Glomerular endothelial cell (primary cell): ENCODE data around the gene OTOGL. TPM values are rescaled to one million over a fixed set of nuclear protein-coding genes. Genes with fewer than 3 reads are reported as not detected.
"Not testable (repeated sequence)": the region's sequence is repeated elsewhere in the genome, so short reads cannot be mapped to it uniquely, and the experiment has no call there.

Experiments
- DNase-seq: peaks from one replicate; pipeline ENCODE4 v3.0.0-alpha.2; 2011; ENCODE audit warnings: low read depth, low spot score; ENCODE audit errors: extremely low read depth
- total RNA-seq: library from RNA; depleted of rRNA; stranded (reverse); fragments of >200 nt; gene quantifications from 2 replicates; pipeline ENCODE4 v1.2.3, GENCODE V29; 2015

OTOGL gene
- total RNA-seq, 1 donor from 2014 or later: 0.06 TPM

DNA sequence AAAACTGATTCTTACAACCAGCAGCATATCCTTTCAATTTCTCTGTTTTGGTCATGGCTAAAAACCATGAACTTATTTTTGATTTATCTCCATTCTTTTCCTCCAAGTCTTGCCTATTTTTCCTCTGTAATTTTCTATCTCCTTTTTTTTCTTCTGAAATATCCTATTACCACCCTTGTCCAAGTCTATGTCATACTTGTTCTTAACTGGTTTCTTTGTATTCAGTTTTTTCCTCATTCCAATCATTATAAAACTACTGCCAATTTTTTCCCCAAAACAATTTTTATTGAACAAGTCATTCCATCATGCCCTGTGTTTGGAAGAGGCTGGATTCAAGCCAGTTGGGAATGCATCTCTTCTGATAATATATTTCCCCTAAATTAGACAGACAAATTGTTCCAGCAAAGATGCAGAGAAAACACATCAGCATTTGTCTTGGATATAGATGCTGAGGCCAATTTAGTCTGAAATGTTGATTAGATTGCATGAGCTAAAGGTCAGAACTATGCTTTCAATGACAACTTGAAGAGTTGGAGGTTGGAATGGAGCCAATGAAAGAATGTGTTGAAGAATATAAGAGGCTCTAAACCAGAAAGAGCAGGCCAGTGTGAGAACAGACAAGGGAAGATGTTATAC lies 30.7 kb downstream of the OTOGL start:
- no peak for DNase-seq

DNA sequence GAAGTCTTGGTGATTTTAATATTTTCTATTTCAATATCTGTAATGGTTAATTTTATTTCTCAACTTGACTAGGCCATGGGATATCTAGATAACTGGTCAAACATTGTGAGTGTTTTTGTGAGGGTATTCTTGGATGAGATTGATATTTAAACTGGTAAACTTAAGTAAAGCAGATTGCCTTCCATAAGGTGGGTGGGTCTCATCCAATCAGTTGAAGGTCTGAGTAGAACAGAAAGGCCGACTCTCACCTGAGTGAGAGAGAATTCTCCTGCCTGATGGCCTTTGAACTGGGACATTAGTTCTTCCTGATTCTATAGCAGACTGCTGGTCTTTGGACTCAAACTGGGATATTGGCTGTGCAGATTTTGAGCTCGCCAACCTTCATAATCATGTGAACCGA lies 36.3 kb downstream of the OTOGL start:
- no peak for DNase-seq

DNA sequence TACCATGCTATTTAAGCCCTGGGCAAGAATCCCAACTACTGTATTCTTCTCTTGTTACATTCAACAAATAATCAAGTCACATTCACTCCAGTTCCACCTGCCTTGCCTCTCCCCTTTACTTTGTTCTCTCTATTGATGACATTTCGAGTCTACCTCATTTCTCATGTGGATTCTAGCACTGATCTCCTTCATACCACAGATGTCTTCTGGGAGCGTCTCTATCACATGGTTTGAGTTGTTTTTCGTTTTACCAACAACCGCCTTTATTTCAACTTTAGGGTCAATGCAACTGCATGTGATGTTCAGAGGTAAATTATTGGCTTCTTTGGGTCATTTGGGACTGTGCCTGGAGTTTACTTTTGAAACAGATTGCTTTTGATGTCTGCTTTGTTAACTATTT lies 40.7 kb downstream of the OTOGL start:
- DNase-seq: no peak

DNA sequence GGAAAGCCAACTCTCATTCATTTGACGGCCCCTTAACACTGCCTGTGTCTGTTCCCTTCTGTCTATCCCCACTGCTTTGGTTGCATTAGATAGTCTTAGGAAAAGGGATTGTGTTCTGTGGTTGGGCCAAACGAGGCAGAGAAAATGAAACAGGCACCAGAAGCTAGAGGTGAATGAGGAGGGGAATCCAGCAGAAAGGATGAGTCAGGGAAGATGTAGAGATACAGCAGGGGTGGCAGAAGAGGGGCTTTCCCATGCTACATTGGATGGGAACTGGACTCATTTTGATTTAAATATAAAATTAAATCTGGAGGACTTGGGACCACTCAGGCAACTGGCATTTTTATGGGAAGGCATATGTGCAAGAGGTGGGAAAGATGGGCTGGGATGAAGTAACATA lies 43.3 kb downstream of the OTOGL start:
- no peak for DNase-seq

DNA sequence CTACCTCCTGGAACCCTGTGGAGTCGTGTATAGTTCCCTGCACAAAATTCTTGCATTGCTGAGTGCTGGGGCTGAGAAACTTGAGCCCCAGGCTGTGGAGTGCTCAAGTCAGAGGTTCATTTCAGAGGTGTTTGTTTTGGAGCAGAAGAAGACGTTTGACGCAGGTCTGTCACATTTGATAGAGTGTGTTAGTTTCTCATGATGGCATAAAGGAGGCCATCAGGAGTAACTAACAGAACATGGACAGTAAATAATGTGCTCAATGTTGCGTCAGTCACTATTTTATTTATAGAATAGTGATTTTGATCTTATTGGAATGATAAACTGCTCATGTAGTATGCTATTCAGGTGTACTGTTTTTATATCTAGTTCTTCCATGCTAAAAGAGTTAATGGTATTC lies 44.2 kb downstream of the OTOGL start:
- no peak for DNase-seq

DNA sequence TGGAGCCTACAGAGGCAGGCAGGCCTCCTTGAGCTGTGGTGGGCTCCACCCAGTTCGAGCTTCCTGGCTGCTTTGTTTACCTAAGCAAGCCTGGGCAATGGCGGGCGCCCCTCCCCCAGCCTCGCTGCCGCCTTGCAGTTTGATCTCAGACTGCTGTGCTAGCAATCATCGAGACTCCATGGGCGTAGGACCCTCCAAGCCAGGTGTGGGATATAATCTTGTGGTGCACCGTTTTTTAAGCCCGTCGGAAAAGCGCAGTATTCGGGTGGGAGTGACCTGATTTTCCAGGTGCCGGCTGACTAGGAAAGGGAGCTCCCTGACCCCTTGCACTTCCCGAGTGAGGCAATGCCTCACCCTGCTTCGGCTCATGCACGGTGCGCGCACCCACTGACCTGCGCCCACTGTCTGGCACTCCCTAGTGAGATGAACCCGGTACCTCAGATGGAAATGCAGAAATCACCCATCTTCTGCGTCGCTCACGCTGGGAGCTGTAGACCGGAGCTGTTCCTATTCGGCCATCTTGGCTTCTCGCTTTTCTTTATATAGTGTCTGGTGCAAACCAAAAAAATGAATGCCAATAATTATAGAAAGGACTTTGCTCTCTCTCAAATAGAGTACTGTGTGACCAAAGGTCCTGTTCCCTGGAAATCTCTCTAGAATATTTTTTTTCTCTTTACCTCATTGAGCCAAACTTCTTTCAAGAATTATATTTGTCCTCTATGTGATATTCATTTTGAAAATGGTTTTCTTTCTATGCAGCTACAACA lies 50.4 kb downstream of the OTOGL start:
- DNase-seq: not testable (repeated sequence)

DNA sequence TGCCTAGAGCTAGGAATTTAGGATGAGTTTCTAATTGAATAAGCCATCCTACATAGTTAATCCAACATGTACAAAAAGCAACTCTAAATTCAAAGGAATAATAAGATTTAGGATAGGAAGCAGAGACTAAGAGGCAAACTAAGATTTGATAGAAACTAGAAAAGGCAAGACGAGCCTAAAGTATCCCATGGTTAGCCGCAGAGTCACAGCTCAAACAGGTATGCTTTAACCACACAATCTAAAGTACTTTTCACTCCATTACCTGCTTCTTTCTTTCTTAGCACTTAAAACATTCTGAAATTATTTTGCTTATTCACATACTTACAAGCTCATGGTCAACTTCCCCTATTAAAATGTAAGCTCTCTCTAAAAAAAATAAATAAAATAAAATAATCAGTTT lies 51.8 kb downstream of the OTOGL start:
- no peak for DNase-seq

DNA sequence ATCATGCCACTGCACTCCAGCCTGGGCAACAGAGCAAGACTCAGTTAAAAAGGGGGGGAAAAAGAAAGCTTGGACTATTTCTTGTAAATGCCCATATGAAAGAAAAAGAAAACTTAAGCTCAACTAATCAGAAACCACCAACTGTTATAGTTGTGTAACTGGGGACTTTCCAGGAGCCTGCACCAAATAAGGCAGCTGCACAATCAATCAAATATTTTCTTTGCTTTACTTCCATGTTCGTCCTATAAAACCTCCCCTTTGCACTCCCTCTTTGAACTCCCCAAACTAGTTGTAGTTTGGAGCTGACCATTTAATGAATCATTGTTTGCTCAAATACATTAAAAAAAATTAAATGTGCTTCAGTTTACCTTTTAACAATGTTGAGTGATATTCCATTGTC lies 54.9 kb downstream of the OTOGL start:
- DNase-seq: no peak

DNA sequence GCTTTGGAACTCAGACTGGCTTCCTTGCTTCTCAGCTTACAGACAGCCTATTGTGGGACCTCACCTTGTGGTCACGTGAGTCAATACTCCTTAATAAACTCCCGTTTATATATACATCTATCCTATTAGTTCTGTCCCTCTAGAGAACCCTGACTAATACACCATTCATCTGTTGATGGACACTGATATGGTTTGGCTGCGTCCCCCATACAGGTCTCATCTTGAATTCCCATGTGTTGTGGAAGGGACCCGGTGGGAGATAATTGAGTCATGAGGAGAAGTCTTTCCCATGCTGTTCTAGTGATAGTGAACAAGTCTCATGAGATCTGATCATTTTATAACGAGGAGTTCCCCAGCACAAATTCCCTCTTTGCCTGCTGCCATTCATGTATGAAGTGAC lies 57.0 kb downstream of the OTOGL start:
- no peak for DNase-seq

DNA sequence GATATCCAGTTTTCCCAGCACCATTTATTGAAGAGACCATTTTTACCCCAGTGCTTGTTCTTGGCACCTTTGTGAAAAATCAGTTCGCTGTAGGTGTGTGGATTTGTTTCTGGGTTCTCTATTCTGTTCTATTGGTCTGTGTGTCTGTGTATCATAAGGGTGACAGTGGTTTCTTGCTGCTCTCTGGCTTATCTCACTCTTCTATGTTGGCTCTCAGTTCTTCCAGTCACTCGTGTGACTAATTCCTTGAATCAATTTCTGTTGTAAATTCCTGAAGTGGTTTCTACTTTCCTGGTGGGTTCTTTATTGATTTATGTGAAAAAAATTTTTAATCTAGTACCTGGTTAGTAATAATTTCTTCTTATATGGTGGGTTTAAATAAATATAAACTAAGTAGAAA lies 58.3 kb downstream of the OTOGL start:
- no peak for DNase-seq

DNA sequence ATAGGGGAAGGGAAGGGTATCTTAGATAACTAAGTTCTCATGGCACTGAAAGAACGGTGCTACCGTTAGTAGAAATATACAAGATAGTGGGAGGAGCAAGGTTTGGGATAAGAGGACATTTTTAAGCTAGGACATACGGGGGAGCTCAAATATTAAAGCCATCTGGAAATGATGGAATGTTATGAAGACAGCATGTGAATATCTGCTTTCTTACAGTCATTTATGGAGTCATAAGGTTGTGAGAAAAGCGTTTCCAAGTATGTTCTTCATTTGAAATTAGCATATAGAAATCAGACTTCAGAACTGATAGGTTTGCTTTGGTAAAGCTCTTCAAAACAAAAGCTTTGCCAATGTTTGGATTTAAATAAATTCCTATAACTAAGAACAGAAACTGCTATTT lies 62.3 kb downstream of the OTOGL start:
- DNase-seq: no peak

DNA sequence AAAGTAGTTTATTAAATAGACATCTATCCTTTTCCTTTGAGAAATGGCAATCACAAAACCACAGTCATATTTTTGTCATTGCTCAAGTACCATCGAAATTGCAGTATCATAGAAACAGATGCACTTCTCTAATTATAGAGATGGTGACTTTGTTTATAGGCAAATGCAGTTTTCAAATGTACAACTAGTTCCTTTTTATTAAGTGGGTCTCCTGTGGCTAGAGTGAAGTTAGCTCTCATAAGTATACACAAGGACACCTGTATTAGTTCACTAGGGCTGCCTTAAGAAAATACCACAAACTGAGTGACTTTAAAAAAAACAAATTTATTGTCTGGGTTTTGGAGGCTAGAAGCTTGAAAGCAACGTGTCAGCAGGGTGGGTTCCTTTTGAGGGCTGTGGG lies 62.8 kb downstream of the OTOGL start:
- DNase-seq: no peak

DNA sequence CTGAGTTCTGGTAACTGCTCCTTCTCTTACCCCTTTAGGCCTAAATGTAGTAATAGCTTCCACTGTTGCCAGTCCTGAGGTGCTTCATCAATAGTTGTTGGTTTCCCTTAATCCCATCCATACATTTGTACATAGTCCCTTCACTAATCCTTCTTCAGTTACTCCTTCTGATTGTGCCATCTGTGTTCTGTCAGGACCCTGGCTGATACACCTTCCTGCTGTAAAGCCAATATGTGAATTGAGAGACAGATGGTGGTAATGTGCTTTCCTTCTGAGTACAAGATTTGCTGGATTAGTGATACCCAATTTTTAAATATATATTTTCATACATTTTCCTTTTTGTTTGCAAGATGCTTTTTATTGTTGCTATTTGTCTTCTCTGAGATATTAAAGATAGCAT lies 66.4 kb downstream of the OTOGL start:
- no peak for DNase-seq

DNA sequence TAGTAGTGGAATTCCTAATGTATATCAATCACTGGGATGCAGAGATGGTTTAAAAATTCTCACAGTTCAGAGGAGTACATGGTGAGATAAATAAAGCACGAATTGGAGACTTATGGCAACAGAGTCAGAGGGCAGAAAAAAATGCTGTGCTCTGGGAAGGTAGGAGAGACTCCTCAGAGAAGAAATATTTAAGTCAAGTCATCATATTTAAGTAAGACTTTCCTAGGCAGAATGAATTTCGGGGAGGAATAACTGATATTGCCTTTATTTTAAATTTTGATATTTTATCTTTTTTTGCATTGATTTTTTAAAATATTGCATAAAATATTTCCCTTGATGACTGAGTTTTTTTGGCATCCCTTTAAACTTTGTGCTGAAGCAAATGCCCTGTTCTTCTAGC lies 67.4 kb downstream of the OTOGL start:
- DNase-seq: no peak

DNA sequence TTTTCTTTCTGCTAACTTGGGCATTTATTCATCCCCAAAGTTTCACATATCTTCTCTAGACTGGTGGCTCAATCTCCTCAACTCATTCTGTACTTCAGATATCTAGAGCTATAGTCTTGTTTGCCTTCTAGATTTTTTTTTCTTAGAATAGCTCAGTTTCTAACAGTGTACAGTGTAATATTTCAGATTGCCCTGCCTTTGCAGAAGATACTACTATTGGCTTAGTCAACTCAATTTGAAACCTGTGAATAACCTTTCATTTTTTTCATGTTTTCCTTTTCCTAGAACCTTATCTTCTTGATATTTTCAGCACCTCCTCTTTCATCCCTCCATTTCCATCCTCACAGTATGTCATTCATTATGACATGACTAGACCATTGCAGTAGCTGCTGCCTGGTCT lies 69.6 kb downstream of the OTOGL start:
- DNase-seq: no peak

DNA sequence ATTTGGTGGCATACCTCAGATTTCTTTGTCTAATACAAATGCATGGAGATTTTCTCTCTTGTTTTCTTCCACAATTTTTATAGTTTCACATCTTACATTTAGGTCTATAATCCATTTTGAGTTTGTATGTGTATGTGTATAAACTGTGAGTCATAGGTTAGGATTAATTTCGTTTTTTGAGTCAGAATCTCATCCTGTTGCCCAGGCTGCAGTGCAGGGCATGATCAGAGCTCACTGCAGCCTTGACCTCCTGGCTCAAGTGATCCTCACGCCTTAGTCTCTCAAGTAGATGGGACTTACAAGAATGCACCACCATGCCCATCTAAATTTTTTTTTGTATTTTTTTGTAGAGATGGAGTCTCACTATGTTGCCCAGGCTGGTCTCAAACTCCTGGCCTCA lies 71.6 kb downstream of the OTOGL start:
- no peak for DNase-seq

DNA sequence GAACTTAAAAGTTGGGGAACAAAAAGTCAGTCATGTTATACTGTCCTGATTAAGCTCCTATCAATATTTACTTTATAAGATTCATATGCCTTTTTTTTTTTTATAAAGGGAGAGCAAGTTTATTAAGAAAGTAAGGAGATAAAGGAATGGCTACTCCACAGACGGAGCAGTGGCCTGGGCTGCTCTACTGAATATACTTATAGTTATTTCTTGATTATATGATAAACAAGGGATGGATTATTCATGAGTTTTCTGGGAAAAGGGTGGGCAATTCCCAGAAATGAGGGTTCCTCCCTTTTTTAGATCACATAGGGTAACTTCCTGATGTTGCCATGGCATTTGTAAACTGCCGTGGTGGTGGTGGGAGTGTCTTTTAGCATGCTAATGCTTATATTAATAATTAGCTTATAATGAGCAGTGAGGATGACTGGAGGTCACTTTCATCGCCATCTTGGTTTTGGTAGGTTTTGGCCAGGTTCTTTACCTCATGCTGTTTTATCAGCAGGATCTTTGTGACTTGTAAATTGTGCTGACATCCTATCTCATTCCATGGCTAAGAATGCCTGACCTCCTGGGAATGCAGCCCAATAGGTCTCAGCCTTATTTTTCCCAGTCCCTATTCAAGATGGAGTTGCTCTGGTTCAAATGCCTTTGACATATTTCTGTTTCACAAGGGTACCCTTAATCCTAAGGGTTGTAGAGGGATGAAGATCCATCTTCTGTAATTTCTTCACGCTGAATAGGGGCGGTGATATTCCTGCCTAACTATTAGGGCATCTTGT lies 73.9 kb downstream of the OTOGL start:
- DNase-seq: no peak

DNA sequence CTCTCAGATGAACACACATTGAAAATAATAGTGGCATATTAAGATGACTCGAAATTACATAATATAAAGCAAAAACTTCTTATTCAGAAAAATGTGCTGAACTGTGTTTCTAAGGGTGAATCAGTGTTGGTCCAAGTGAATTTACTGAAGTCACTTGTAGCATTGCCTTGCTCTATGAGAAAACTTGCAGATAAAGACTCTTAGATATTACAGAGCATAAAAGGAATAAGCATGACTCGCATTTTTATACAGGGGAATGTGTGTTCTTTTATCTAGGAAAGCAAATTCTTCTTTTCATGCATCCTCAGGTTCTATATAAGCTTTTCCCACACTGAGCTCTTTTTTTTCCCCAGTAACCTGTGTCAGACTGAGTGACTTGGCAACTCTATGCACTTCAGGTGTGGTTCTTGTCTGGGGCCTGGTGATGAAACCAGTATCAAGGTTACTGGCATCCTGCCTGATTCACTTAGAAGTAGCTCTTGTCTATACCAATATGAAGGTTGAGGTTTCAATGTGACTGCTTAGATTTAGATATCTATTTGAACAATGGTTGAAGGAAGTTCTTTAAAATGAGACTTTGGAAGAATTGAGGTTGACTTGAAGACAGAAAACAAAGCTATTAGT lies 76.1 kb downstream of the OTOGL start:
- DNase-seq: no peak

DNA sequence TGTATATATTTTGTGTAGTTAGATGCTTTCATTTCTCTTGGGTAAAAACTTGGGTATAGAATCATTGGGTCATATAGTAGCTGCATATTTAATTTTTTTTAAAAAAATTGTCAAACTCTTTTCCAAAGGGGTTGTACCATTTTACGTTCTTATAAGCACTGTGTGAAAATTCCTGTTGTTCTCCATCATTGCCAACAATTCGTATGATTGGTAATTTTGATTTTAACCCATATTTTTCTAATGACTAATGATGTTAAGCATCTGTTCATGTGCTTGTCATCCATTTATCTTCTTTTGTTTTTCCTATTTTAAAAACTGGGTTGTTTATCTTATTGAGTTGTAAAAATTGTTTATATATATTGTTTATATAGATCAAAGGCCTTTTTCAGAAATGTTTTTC lies 77.4 kb downstream of the OTOGL start:
- DNase-seq: no peak

DNA sequence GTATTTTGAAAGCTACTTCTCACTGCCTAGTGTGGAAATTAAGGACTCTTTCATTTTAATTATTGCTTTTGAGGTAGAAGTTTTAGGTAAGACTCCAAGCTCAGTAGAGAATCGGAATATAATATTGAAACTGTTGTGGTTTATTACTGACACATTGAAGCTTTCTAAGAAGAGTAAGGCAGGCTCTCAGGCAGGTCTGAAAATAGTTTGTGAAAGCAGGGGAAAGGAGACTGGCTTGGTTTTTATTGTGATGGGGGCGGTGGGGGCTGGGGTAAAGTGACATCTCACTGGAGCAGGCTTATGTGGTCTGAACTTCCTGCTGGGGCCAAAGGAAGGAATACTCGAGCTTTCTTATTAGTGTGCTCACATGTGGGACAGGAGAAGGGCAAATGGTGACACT lies 79.5 kb downstream of the OTOGL start:
- no peak for DNase-seq

DNA sequence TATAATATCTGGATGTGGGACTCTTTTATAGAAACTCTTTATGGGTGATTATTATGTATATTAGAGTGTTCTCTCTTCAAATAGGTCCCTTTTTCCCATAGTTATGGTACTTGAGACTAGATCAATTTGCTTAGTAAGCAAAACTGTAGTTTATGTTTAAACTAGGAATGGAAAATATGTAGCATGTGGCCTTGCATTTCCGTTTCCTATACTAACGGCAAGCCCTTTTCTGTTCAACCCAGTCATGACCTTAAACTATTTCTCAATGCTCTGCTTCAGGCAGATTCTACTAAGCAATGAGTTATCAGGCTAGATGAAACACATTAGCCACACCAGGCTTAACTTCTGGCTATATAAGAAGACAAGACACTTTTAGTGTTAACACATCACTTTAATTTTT lies 84.6 kb downstream of the OTOGL start:
- no peak for DNase-seq

DNA sequence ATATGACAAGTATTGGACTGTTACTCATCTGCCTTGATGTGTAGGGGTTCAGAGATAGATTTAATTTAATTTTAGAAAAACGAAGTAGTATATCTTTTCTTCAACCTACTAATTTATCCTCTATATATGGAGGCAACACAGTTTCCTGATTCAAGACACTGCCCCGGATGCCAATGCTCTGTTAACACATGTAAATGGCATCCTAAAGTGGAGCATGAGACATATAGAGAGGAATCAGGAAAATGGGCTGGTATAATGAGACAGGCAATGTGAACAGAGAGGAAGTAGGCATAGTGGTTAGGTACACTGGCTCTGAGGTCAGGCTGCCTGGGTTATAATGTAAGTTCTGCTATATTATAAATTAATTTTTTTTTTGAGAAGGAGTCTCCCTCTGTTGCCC lies 85.6 kb downstream of the OTOGL start:
- no peak for DNase-seq
